HepG2 (cell line): ENCODE measurements around the gene NOVA2. TPM values are rescaled to one million over a fixed set of nuclear protein-coding genes. Genes with fewer than 3 reads are reported as not detected.
A peak's percentile ranks its signal among the peaks of the same experiment; 100 is the strongest.

Experiments used
- ASH2L ChIP-seq: fragments of 300-600, 200-600 bp; sonication (generic); IDR thresholded peaks from 2 replicates; pipeline ENCODE4 v1.7.0; 2017; ENCODE audit warnings: low read depth, mild to moderate bottlenecking, moderate library complexity, mixed read lengths, low read length; ENCODE audit not compliant: insufficient read length
- FOXM1 ChIP-seq: sonication (generic); formaldehyde crosslinking; IDR thresholded peaks from 2 replicates; pipeline ENCODE4 v1.5.0; 2020; ENCODE audit warnings: missing genetic modification reagents
- HNRNPUL1 ChIP-seq: fragments of 200-400 bp; formaldehyde crosslinking; IDR thresholded peaks from 2 replicates; pipeline ENCODE4 v1.6.1; 2017; ENCODE audit warnings: low read depth, mild to moderate bottlenecking, low read length, moderate library complexity
- KDM5A ChIP-seq: fragments of 200-600 bp; sonication (generic); IDR thresholded peaks from 2 replicates; pipeline ENCODE4 v1.7.0; 2018; ENCODE audit warnings: antibody characterized with exemption, mild to moderate bottlenecking, low read length, borderline replicate concordance
- NCOA5 ChIP-seq: sonication (generic); formaldehyde crosslinking; IDR thresholded peaks from 2 replicates; pipeline ENCODE4 v1.4.0; 2020; ENCODE audit warnings: missing genetic modification reagents
- SIN3A ChIP-seq: IDR thresholded peaks from 2 replicates; pipeline ENCODE4 v1.6.1; 2011; ENCODE audit warnings: low read depth, mild to moderate bottlenecking, control low read depth, low read length, borderline replicate concordance
- TGIF2 ChIP-seq: IDR thresholded peaks from 2 replicates; pipeline ENCODE4 v1.6.1; 2016; ENCODE audit warnings: control low read depth, missing compliant biosample characterization
- WIZ ChIP-seq: sonication (generic); formaldehyde crosslinking; IDR thresholded peaks from 2 replicates; pipeline ENCODE4 v1.5.1; 2020; ENCODE audit warnings: mild to moderate bottlenecking, missing genetic modification reagents
- ZBTB7B ChIP-seq: sonication (generic); formaldehyde crosslinking; IDR thresholded peaks from 2 replicates; pipeline ENCODE4 v1.4.0; 2020; ENCODE audit warnings: missing genetic modification reagents
- ZFP36 ChIP-seq: fragments of 150-350 bp; IDR thresholded peaks from 2 replicates; pipeline ENCODE4 v1.6.1; 2018; ENCODE audit warnings: borderline replicate concordance, low read length, low read depth; ENCODE audit not compliant: partially characterized antibody
- ZKSCAN8 ChIP-seq: IDR thresholded peaks from 2 replicates; pipeline ENCODE4 v1.6.1; 2016; ENCODE audit warnings: borderline replicate concordance, missing genetic modification reagents, missing compliant biosample characterization
- ZNF138 ChIP-seq: sonication (generic); formaldehyde crosslinking; IDR thresholded peaks from 2 replicates; pipeline ENCODE4 v1.5.0; 2020; ENCODE audit warnings: mild to moderate bottlenecking, low read depth, missing genetic modification reagents
- ZNF644 ChIP-seq: IDR thresholded peaks from 2 replicates; pipeline ENCODE4 v1.6.1; 2016; ENCODE audit warnings: low read depth
- ZNF841 ChIP-seq: sonication (generic); formaldehyde crosslinking; IDR thresholded peaks from 2 replicates; pipeline ENCODE4 v1.8.1; 2023; ENCODE audit warnings: missing genetic modification reagents, borderline replicate concordance
- polyA plus RNA-seq, 8 experiments: library from polyadenylated mRNA; depleted of rRNA in 3 of 8; stranded (reverse) in 7 of 8; unstranded in 1 of 8; fragments of >200 nt; fragmentation: Illumina TruSeq in 4 of 8; extraction: Trizol in 4 of 8; gene quantifications; 2 replicates each; pipeline versions ENCODE4 v1.2.1 to v1.2.3, GENCODE V29; 2011 to 2016; ENCODE audit warnings: low read depth in 4 of 8, missing spikeins in 1 of 8, mixed read lengths in 1 of 8; ENCODE audit not compliant: insufficient read depth in 1 of 8
- total RNA-seq, 5 experiments: library from RNA; depleted of rRNA; stranded (reverse); fragments of >200 nt; fragmentation: Illumina TruSeq; extraction: Trizol; gene quantifications; 2 replicates each; pipeline ENCODE4 v1.2.3, GENCODE V29; 2016; ENCODE audit warnings: low read depth in 1 of 5
- TF ChIP-seq, protein P1 (sequence below): sonication (generic); formaldehyde crosslinking; IDR thresholded peaks from 2 replicates; pipeline ENCODE4 v1.4.0; 2020; ENCODE audit warnings: missing genetic modification reagents, borderline replicate concordance
- TF ChIP-seq, protein P2 (sequence below): IDR thresholded peaks from 2 replicates; pipeline ENCODE4 v1.6.1; 2016; ENCODE audit warnings: missing biosample characterization, missing genetic modification reagents, low read depth
- TF ChIP-seq, protein P3 (sequence below): sonication (generic); formaldehyde crosslinking; IDR thresholded peaks from 2 replicates; pipeline ENCODE4 v1.4.0; 2020; ENCODE audit warnings: mild to moderate bottlenecking, missing genetic modification reagents
- TF ChIP-seq, protein P4 (sequence below): sonication (generic); formaldehyde crosslinking; IDR thresholded peaks from 2 replicates; pipeline ENCODE4 v1.4.0; 2020; ENCODE audit warnings: missing genetic modification reagents; ENCODE audit errors: not compliant biosample characterization
- TF ChIP-seq, protein P5 (sequence below): IDR thresholded peaks from 2 replicates; pipeline ENCODE4 v1.6.1; 2012; ENCODE audit warnings: low read length, improper control_type of control experiment

Gene NOVA2
- total and polyA plus RNA-seq, 2 of the 13 experiments (the other 11 are each of a cell fraction or from before 2014, with no cell fraction given): not detected

DNA sequence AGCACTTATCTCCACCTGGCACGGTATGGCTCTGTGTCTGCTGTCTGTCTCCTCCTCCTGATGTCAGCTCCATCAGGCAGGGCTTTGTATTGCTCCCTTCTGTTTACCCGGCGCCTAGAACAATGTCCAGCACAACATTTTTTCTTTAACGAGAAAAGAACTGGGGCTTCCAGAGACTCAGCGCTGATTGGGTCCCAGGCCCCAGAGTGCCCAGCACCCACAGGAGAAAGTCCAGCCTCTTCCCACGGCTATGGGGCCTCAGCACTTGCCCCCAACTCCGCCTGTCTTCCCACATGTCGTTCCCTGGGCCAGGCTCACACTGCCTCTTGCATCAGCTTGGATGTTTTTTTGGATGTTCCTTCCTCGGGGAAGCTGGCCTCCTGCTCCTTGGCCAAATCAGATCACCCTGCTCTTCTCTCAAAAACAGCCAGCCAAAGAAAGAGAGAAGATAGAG is 78.1 kb downstream of the NOVA2 start (continued):
- TF ChIP-seq, protein P1, sequence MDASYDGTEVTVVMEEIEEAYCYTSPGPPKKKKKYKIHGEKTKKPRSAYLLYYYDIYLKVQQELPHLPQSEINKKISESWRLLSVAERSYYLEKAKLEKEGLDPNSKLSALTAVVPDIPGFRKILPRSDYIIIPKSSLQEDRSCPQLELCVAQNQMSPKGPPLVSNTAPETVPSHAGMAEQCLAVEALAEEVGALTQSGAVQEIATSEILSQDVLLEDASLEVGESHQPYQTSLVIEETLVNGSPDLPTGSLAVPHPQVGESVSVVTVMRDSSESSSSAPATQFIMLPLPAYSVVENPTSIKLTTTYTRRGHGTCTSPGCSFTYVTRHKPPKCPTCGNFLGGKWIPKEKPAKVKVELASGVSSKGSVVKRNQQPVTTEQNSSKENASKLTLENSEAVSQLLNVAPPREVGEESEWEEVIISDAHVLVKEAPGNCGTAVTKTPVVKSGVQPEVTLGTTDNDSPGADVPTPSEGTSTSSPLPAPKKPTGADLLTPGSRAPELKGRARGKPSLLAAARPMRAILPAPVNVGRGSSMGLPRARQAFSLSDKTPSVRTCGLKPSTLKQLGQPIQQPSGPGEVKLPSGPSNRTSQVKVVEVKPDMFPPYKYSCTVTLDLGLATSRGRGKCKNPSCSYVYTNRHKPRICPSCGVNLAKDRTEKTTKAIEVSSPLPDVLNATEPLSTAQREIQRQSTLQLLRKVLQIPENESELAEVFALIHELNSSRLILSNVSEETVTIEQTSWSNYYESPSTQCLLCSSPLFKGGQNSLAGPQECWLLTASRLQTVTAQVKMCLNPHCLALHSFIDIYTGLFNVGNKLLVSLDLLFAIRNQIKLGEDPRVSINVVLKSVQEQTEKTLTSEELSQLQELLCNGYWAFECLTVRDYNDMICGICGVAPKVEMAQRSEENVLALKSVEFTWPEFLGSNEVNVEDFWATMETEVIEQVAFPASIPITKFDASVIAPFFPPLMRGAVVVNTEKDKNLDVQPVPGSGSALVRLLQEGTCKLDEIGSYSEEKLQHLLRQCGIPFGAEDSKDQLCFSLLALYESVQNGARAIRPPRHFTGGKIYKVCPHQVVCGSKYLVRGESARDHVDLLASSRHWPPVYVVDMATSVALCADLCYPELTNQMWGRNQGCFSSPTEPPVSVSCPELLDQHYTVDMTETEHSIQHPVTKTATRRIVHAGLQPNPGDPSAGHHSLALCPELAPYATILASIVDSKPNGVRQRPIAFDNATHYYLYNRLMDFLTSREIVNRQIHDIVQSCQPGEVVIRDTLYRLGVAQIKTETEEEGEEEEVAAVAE (CRISPR knock-in tag): no peak
- TF ChIP-seq, protein P2, sequence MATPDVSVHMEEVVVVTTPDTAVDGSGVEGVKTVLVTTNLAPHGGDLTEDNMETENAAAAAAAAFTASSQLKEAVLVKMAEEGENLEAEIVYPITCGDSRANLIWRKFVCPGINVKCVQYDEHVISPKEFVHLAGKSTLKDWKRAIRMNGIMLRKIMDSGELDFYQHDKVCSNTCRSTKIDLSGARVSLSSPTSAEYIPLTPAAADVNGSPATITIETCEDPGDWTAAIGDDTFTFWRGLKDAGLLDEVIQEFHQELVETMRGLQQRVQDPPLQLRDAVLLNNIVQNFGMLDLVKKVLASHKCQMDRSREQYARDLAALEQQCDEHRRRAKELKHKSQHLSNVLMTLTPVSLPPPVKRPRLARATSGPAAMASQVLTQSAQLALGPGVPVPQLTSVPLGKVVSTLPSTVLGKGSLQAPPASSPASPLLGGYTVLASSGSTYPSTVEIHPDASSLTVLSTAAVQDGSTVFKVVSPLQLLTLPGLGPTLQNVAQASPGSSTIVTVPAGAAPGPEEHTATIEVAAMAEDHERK (CRISPR knock-in tag): no peak
- TF ChIP-seq FOXM1 (CRISPR knock-in tag): no peak
- no peak for TF ChIP-seq WIZ (CRISPR knock-in tag)
- peak; percentile 62 for TF ChIP-seq ASH2L
- no peak for TF ChIP-seq SIN3A
- TF ChIP-seq, protein P3, sequence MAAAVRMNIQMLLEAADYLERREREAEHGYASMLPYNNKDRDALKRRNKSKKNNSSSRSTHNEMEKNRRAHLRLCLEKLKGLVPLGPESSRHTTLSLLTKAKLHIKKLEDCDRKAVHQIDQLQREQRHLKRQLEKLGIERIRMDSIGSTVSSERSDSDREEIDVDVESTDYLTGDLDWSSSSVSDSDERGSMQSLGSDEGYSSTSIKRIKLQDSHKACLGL (CRISPR knock-in tag): 0 out of 2 replicates have a peak, but pooled peaks have one; percentile 1
- no peak for TF ChIP-seq ZFP36
- TF ChIP-seq, protein P4, sequence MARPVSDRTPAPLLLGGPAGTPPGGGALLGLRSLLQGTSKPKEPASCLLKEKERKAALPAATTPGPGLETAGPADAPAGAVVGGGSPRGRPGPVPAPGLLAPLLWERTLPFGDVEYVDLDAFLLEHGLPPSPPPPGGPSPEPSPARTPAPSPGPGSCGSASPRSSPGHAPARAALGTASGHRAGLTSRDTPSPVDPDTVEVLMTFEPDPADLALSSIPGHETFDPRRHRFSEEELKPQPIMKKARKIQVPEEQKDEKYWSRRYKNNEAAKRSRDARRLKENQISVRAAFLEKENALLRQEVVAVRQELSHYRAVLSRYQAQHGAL (CRISPR knock-in tag): no peak
- no peak for TF ChIP-seq ZNF841 (CRISPR knock-in tag)
- no peak for TF ChIP-seq NCOA5 (CRISPR knock-in tag)
- TF ChIP-seq ZKSCAN8 (CRISPR knock-in tag): peak; percentile 75; the same call in 1 of the 2 replicates
- TF ChIP-seq ZNF138 (CRISPR knock-in tag): no peak
- TF ChIP-seq, protein P5, sequence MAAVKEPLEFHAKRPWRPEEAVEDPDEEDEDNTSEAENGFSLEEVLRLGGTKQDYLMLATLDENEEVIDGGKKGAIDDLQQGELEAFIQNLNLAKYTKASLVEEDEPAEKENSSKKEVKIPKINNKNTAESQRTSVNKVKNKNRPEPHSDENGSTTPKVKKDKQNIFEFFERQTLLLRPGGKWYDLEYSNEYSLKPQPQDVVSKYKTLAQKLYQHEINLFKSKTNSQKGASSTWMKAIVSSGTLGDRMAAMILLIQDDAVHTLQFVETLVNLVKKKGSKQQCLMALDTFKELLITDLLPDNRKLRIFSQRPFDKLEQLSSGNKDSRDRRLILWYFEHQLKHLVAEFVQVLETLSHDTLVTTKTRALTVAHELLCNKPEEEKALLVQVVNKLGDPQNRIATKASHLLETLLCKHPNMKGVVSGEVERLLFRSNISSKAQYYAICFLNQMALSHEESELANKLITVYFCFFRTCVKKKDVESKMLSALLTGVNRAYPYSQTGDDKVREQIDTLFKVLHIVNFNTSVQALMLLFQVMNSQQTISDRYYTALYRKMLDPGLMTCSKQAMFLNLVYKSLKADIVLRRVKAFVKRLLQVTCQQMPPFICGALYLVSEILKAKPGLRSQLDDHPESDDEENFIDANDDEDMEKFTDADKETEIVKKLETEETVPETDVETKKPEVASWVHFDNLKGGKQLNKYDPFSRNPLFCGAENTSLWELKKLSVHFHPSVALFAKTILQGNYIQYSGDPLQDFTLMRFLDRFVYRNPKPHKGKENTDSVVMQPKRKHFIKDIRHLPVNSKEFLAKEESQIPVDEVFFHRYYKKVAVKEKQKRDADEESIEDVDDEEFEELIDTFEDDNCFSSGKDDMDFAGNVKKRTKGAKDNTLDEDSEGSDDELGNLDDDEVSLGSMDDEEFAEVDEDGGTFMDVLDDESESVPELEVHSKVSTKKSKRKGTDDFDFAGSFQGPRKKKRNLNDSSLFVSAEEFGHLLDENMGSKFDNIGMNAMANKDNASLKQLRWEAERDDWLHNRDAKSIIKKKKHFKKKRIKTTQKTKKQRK: no peak
- TF ChIP-seq TGIF2: 0 out of 2 replicates have a peak, but pooled peaks have one; percentile 14
- TF ChIP-seq ZBTB7B: 0 out of 2 replicates have a peak, but pooled peaks have one; percentile 27
- no peak for TF ChIP-seq KDM5A
- 0 out of 2 replicates have a peak, but pooled peaks have one; percentile 34 for TF ChIP-seq ZNF644
- TF ChIP-seq HNRNPUL1: no peak
